Heart left ventricle (tissue), 16 donors: ENCODE measurements around the gene MEIS2. TPM values are rescaled to one million over a fixed set of nuclear protein-coding genes. Genes with fewer than 3 reads are reported as not detected.

ENCODE experiments used
- ATAC-seq, 4 donors: fragments of 200-7000 bp; cut with Tn5 transposase; one replicate each; pipeline ENCODE4 v1.9.1; 2020 to 2022; ENCODE audit warnings: moderate library complexity in 4 of 4, mild to moderate bottlenecking in 3 of 4, moderate number of reproducible peaks in 1 of 4
- DNase-seq, 5 donors: peaks; one replicate each; pipeline ENCODE4 v3.0.0-alpha.2; 2020
- H3K27ac ChIP-seq, 12 donors: fragments of 200-600 bp; sonication (generic) in 4 of 12; one replicate each; pipeline versions ENCODE4 v1.5.0 to v1.8.0; 2016 to 2022; ENCODE audit warnings: mild to moderate bottlenecking in 2 of 12
- H3K27me3 ChIP-seq, 9 donors: fragments of 200-600 bp; sonication (generic) in 2 of 9; one replicate each; pipeline versions ENCODE4 v1.5.1 to v1.8.0; 2016 to 2022; ENCODE audit warnings: mild to moderate bottlenecking in 3 of 9
- H3K36me3 ChIP-seq, 9 donors: fragments of 200-600 bp; sonication (generic) in 2 of 9; one replicate each; pipeline versions ENCODE4 v1.5.0 to v1.8.0; 2018 to 2022; ENCODE audit warnings: mild to moderate bottlenecking in 2 of 9
- H3K4me1 ChIP-seq, 12 donors: fragments of 200-600 bp; sonication (generic) in 4 of 12; one replicate each; pipeline versions ENCODE4 v1.5.0 to v1.8.0; 2016 to 2022; ENCODE audit warnings: mild to moderate bottlenecking in 3 of 12
- H3K4me3 ChIP-seq, 12 donors: fragments of 200-600 bp; sonication (generic) in 4 of 12; one replicate each; pipeline versions ENCODE4 v1.5.0 to v1.8.0; 2017 to 2022; ENCODE audit warnings: mild to moderate bottlenecking in 9 of 12, moderate library complexity in 4 of 12
- H3K9me3 ChIP-seq, 12 donors: fragments of 200-600 bp; sonication (generic) in 4 of 12; one replicate each; pipeline versions ENCODE4 v1.5.0 to v1.8.0; 2016 to 2022; ENCODE audit warnings: mild to moderate bottlenecking in 1 of 12
- POLR2A ChIP-seq, 2 donors: fragments of 450-650 bp; IDR thresholded peaks; one replicate each; pipeline ENCODE4 v1.6.1; 2017; ENCODE audit warnings: antibody characterized with exemption in 2 of 2, mild to moderate bottlenecking in 2 of 2, moderate library complexity in 2 of 2
- WGBS, 4 donors: extraction: QIAGEN DNeasy Blood & Tissue Kit in 2 of 4; methylation state at CpG; one replicate each; pipeline versions ENCODE4 v1.1.5 to v1.1.7; 2013 to 2018; 5-methylcytosine and 5-hydroxymethylcytosine counted together
- intact Hi-C, 10 donors: fragments of 100-400 bp; cut with DNase I; formaldehyde crosslinking; loops; one replicate each; pipeline versions ENCODE4 v1.11.1 to v1.14.2; 2022
- microRNA-seq, 4 donors: library from miRNA; unstranded; fragments of <30 nt; microRNA quantifications; one replicate each; pipeline versions ENCODE4 to v1.2.0, GENCODE V29; 2017 to 2020
- polyA plus RNA-seq, 2 donors: library from polyadenylated mRNA; stranded (reverse); fragments of 200-250 nt; gene quantifications; one replicate each; pipeline ENCODE4 v1.2.3, GENCODE V29; 2013
- total RNA-seq, 9 donors: library from RNA; depleted of rRNA in 2 of 9; stranded (reverse); fragments of >200 nt in 2 of 9; fragmentation: NEBNext Ultra II Directional in 3 of 9; extraction: Animal tissue kit (Norgen Biotek cat#: 25700) in 3 of 9; gene quantifications; one replicate each; pipeline versions ENCODE4 v1.1.0 to v1.2.4, GENCODE V29; 2016 to 2023
- TF ChIP-seq, protein P1 (sequence below), 12 donors: fragments of 200-600 bp; sonication (generic) in 4 of 12; IDR thresholded peaks; one replicate each; pipeline versions ENCODE4 v1.5.0 to v1.8.0; 2018 to 2022; ENCODE audit warnings: antibody characterized with exemption in 12 of 12, mild to moderate bottlenecking in 5 of 12
- donor health status: ischemic (EF 13 %, LVEDD 7.1; RV severe dilation, severe dysfunction).
- donor health status: healthy with polysubstance abuse.
- donor health status: DM: no; HTN: yes; CAD: no.
- donor health status: DM: no; HTN: no; CAD: no.
- donor health status: ischemic (EF 25% LVEDD 6.9; RV normal size, moderate dysfunction).
- donor health status: ischemic (EF 25% LVEDD 5.7; RV mildly dilated, moderate dysfunction).
- donor health status: healthy.
- donor health status: DM: yes; HTN: yes; CAD: no.
- donor health status: ischemic (EF 35%, LVEDD 5.7; RV mildly dilated, moderate dysfunction).
- donor health status: nonischemic (EF 11% LVEDD 7.7; RV severe dilation, severe dysfunction).
- donor health status: DM: yes; HTN: yes; CAD: no.
- donor health status: PGD.
- donor health status: ischemic (EF 29% LVEDD 5.4; RV normal size, mild dysfunction).
- donor health status: nonischemic (EF 23%, LVEDD 6.1; RV moderate dilation, normal function).

Gene MEIS2
- total and polyA plus RNA-seq, 11 donors, result 13.2 to 89.7 (median 49.7) TPM

DNA sequence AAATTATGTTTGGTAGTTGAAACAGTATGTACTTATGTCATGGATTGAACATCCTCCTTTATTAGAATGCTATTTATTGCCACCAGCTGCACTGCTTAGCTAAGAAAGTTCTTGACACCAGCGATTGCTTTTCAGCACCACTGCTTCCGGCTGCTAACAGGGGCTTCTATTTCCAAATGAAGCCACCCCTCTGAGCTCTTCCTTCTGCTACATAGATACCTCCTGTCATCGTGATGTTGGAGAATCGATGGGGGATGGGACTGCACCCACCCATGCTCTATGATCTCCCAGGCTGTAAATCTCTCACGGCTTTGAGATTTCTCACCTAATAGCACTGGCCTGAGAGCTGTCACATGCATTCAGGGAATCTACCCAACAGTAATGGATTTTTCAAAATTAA, 259.2 kb downstream of the MEIS2 start:
- H3K27me3 ChIP-seq, result no peaks in the 10 kb centered on the region
- no peaks in the 10 kb centered on the region for H3K9me3 ChIP-seq
- no peak overlapping the region for H3K4me3 ChIP-seq
- no peak for DNase-seq
- intact Hi-C loops, result no loop called here
- no peaks in the 10 kb centered on the region for H3K36me3 ChIP-seq
- no peak overlapping the region for H3K27ac ChIP-seq
- 45 to 60% (median 49%) methylated on average over 5 of the region's 5 CpGs for WGBS, 4 donors
- H3K4me1 ChIP-seq, result no peaks in the 10 kb centered on the region
- TF ChIP-seq, protein P1, sequence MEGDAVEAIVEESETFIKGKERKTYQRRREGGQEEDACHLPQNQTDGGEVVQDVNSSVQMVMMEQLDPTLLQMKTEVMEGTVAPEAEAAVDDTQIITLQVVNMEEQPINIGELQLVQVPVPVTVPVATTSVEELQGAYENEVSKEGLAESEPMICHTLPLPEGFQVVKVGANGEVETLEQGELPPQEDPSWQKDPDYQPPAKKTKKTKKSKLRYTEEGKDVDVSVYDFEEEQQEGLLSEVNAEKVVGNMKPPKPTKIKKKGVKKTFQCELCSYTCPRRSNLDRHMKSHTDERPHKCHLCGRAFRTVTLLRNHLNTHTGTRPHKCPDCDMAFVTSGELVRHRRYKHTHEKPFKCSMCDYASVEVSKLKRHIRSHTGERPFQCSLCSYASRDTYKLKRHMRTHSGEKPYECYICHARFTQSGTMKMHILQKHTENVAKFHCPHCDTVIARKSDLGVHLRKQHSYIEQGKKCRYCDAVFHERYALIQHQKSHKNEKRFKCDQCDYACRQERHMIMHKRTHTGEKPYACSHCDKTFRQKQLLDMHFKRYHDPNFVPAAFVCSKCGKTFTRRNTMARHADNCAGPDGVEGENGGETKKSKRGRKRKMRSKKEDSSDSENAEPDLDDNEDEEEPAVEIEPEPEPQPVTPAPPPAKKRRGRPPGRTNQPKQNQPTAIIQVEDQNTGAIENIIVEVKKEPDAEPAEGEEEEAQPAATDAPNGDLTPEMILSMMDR (IDR thresholded peaks at IDR 0.05), result no peak
- TF ChIP-seq POLR2A (IDR thresholded peaks at IDR 0.05), result no peak
- ATAC-seq, result no peak

Small RNA genes within 50 kb of the gene (microRNA-seq; reads per million reads assigned to microRNA genes)
- 0 reads per million in 4 donors for gene MIR8063
